ENCODE measurements around the gene LCORL.

Gene LCORL

DNA sequence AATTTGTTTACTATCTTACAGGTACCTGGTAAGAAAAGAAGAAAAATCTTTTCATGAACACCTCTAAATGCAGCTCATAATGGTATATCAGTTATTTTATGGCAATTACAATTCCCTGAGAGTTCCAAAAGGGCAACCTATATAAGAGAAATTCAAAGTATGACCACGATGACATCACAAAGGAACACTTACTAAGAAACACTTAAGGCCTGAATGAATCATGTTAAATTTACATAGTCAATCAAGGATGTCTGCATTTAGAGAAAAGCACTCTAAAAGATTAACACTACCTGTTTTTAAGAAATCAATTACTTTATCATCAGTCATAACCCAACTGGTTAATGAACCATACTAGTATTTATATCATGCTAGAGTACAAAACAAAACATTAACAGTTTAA, 63.9 kb downstream of the LCORL start:
- TF ChIP-seq FOXM1 (IDR thresholded peaks at IDR 0.05; ENCODE audit: borderline replicate concordance, low read depth) (no peak), YY1 (IDR thresholded peaks at IDR 0.05; ENCODE audit: low read depth) (no peak), ZBTB7A (IDR thresholded peaks at IDR 0.05; ENCODE audit: low read depth) (no peak), RAD21 (IDR thresholded peaks at IDR 0.05; ENCODE audit: low read depth) (no peak), TAF1 (IDR thresholded peaks at IDR 0.05; ENCODE audit: low read depth) (no peak), CREB1 (IDR thresholded peaks at IDR 0.05; ENCODE audit: low read depth) (no peak), TCF12 (IDR thresholded peaks at IDR 0.05; ENCODE audit: low read depth) (no peak), NFIC (IDR thresholded peaks at IDR 0.05) (no peak), EGR1 (IDR thresholded peaks at IDR 0.05) (no peak)

DNA sequence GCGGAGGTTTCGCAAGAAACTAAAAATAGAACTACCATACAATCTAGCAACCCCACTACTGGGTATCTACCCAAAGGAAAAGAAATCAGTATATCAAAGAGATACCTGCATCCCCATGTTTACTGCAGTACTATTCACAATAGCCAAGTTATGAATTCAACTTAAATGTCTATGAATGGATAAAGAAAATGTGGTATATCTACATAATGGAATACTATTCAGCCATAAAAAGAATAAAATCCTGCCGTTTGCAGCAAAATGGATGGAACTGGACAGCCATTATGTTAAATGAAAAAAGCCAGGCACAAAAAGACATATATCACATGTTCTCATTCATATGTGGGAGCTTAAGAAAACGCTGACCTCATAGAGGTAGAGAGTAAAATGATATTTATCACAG, 65.3 kb downstream of the LCORL start:
- TF ChIP-seq TEAD4 (IDR thresholded peaks at IDR 0.05) = no peak
- no peak for TF ChIP-seq YY1 (IDR thresholded peaks at IDR 0.05; ENCODE audit: low read depth)
- TF ChIP-seq, protein P1, sequence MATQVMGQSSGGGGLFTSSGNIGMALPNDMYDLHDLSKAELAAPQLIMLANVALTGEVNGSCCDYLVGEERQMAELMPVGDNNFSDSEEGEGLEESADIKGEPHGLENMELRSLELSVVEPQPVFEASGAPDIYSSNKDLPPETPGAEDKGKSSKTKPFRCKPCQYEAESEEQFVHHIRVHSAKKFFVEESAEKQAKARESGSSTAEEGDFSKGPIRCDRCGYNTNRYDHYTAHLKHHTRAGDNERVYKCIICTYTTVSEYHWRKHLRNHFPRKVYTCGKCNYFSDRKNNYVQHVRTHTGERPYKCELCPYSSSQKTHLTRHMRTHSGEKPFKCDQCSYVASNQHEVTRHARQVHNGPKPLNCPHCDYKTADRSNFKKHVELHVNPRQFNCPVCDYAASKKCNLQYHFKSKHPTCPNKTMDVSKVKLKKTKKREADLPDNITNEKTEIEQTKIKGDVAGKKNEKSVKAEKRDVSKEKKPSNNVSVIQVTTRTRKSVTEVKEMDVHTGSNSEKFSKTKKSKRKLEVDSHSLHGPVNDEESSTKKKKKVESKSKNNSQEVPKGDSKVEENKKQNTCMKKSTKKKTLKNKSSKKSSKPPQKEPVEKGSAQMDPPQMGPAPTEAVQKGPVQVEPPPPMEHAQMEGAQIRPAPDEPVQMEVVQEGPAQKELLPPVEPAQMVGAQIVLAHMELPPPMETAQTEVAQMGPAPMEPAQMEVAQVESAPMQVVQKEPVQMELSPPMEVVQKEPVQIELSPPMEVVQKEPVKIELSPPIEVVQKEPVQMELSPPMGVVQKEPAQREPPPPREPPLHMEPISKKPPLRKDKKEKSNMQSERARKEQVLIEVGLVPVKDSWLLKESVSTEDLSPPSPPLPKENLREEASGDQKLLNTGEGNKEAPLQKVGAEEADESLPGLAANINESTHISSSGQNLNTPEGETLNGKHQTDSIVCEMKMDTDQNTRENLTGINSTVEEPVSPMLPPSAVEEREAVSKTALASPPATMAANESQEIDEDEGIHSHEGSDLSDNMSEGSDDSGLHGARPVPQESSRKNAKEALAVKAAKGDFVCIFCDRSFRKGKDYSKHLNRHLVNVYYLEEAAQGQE (IDR thresholded peaks at IDR 0.05; ENCODE audit: low read depth) = no peak
- TF ChIP-seq, protein P2, sequence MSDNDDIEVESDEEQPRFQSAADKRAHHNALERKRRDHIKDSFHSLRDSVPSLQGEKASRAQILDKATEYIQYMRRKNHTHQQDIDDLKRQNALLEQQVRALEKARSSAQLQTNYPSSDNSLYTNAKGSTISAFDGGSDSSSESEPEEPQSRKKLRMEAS (IDR thresholded peaks at IDR 0.05) = no peak
- TF ChIP-seq, protein P3, sequence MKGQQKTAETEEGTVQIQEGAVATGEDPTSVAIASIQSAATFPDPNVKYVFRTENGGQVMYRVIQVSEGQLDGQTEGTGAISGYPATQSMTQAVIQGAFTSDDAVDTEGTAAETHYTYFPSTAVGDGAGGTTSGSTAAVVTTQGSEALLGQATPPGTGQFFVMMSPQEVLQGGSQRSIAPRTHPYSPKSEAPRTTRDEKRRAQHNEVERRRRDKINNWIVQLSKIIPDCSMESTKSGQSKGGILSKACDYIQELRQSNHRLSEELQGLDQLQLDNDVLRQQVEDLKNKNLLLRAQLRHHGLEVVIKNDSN (IDR thresholded peaks at IDR 0.05) = no peak
- no peak for TF ChIP-seq CREB1 (IDR thresholded peaks at IDR 0.05; ENCODE audit: low read depth)
- TF ChIP-seq EGR1 (IDR thresholded peaks at IDR 0.05) = no peak
- TF ChIP-seq FOXM1 (IDR thresholded peaks at IDR 0.05; ENCODE audit: borderline replicate concordance, low read depth) = no peak
- no peak for TF ChIP-seq CEBPB (IDR thresholded peaks at IDR 0.05)
- TF ChIP-seq TCF12 (IDR thresholded peaks at IDR 0.05; ENCODE audit: low read depth) = no peak
- TF ChIP-seq TAF1 (IDR thresholded peaks at IDR 0.05; ENCODE audit: low read depth) = no peak
- TF ChIP-seq EP300 (IDR thresholded peaks at IDR 0.05; ENCODE audit: borderline replicate concordance) = no peak
- no peak for TF ChIP-seq NFIC (IDR thresholded peaks at IDR 0.05)

DNA sequence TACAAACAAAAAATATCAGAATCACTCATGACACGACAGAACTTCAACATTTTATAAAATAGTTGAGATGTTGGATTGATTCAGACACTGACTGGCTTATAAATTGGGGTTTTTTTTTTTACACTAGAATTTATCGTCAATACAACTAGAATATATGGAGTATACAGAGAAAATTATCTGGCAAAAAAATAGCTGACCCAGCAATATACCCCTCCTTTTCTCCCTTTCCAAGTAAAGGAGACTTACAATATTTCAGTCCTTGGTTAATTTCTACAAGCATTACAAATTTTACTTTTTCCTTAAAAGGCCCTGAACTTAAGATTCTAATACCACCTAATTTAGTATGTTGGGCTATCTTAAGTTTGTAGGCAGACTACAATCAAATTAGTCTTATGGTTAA, 76.3 kb downstream of the LCORL start:
- TF ChIP-seq, protein P2 (IDR thresholded peaks at IDR 0.05) = no peak
- no peak for TF ChIP-seq ZBTB7A (IDR thresholded peaks at IDR 0.05; ENCODE audit: low read depth)
- TF ChIP-seq CEBPB (IDR thresholded peaks at IDR 0.05) = no peak
- TF ChIP-seq, protein P3 (IDR thresholded peaks at IDR 0.05) = no peak
- no peak for TF ChIP-seq TCF12 (IDR thresholded peaks at IDR 0.05; ENCODE audit: low read depth)

DNA sequence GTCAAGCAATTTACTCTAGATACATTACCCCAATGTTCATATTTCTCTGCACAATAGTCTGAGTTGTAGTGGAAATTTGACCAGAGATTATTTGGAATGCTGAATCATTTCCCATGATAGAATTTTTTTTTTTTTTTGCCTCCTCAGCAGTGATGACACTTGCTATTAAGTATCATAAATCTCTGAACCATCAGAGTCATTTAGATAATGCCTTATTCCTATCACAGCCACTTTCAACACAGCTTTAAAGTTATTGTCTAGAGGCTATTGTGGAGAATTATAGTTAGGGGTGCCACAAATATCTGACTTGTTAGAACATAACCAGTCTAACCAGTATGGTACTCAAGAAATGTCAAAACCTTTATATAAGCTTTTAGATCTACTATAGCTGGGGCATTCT, 79.8 kb downstream of the LCORL start:
- TF ChIP-seq RAD21 (IDR thresholded peaks at IDR 0.05; ENCODE audit: low read depth) (no peak), EGR1 (IDR thresholded peaks at IDR 0.05) (no peak), ZBTB7A (IDR thresholded peaks at IDR 0.05; ENCODE audit: low read depth) (no peak), TCF12 (IDR thresholded peaks at IDR 0.05; ENCODE audit: low read depth) (no peak), CREB1 (IDR thresholded peaks at IDR 0.05; ENCODE audit: low read depth) (no peak), YY1 (IDR thresholded peaks at IDR 0.05; ENCODE audit: low read depth) (no peak), TAF1 (IDR thresholded peaks at IDR 0.05; ENCODE audit: low read depth) (no peak), EP300 (IDR thresholded peaks at IDR 0.05; ENCODE audit: borderline replicate concordance) (no peak), CEBPB (IDR thresholded peaks at IDR 0.05) (no peak), FOXM1 (IDR thresholded peaks at IDR 0.05; ENCODE audit: borderline replicate concordance, low read depth) (no peak), TEAD4 (IDR thresholded peaks at IDR 0.05) (no peak)
- TF ChIP-seq, protein P2 (IDR thresholded peaks at IDR 0.05) = no peak
- TF ChIP-seq, protein P3 (IDR thresholded peaks at IDR 0.05) = no peak
- TF ChIP-seq, protein P1 (IDR thresholded peaks at IDR 0.05; ENCODE audit: low read depth) = no peak

DNA sequence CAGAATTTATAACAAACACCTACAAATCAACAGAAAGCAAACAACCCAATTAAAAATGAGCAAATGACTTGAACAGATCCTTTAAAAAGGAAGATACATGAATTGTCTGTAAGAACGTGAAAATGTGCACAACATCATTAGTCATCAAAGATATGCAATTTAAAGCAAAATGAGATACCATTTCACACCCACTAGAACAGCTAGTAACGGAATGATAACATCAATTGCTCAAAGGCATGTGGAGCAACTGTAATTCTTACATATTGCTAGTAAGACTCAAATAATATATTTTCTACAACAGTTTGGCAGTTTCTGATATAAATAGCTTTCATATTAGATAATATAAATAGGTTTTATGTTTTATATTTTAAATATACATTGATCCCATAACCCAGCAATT, 82.5 kb downstream of the LCORL start:
- no peak for TF ChIP-seq EGR1 (IDR thresholded peaks at IDR 0.05)

DNA sequence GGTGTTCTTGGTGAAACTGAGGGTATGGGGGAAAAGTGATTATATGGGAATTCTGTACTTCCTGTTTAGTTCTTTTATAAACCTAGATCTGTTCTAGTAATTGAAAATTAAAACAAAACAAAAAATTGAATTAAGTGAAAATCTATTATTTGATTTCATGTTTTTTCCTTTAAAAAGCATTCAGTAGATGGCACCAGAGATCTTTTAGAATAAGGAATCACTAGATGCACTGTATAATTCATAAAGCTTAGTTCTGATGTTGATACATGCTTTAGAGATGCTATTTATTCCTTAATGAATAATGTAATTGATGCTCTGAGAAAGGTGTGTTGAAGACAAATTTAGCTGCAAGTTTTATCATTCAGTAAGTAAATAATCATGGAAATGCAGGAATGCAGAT, 87.3 kb downstream of the LCORL start:
- TF ChIP-seq RAD21 (IDR thresholded peaks at IDR 0.05; ENCODE audit: low read depth) = no peak
- TF ChIP-seq, protein P1 (IDR thresholded peaks at IDR 0.05; ENCODE audit: low read depth) = no peak
- TF ChIP-seq CEBPB (IDR thresholded peaks at IDR 0.05) = no peak
- TF ChIP-seq TEAD4 (IDR thresholded peaks at IDR 0.05) = no peak
- TF ChIP-seq NFIC (IDR thresholded peaks at IDR 0.05) = no peak
- no peak for TF ChIP-seq ZBTB7A (IDR thresholded peaks at IDR 0.05; ENCODE audit: low read depth)
- TF ChIP-seq EGR1 (IDR thresholded peaks at IDR 0.05) = no peak
- TF ChIP-seq EP300 (IDR thresholded peaks at IDR 0.05; ENCODE audit: borderline replicate concordance) = no peak
- TF ChIP-seq, protein P2 (IDR thresholded peaks at IDR 0.05) = no peak
- no peak for TF ChIP-seq FOXM1 (IDR thresholded peaks at IDR 0.05; ENCODE audit: borderline replicate concordance, low read depth)
- no peak for TF ChIP-seq TCF12 (IDR thresholded peaks at IDR 0.05; ENCODE audit: low read depth)
- no peak for TF ChIP-seq CREB1 (IDR thresholded peaks at IDR 0.05; ENCODE audit: low read depth)

Measured in Ishikawa (cell line).